Measurements from ENCODE around the gene CLCNKB.

- no peak for TF ChIP-seq CTCF (IDR thresholded peaks at IDR 0.05; ENCODE audit: low read depth, low read length, poor library complexity, severe bottlenecking)
- TF ChIP-seq EZH2phosphoT487 (IDR thresholded peaks at IDR 0.05; ENCODE audit: borderline replicate concordance, low read length) = no peak
Measured at GRCh38 chr1:16064536-16065268, 21.1 kb downstream of the CLCNKB start.

Data from DOHH2 (cell line).